ENCODE results near the gene S100A12. TPM values are rescaled to one million over a fixed set of nuclear protein-coding genes. Genes with fewer than 3 reads are reported as not detected.

The S100A12 gene
- total RNA-seq, 1 experiment from 2014 or later: not detected

DNA sequence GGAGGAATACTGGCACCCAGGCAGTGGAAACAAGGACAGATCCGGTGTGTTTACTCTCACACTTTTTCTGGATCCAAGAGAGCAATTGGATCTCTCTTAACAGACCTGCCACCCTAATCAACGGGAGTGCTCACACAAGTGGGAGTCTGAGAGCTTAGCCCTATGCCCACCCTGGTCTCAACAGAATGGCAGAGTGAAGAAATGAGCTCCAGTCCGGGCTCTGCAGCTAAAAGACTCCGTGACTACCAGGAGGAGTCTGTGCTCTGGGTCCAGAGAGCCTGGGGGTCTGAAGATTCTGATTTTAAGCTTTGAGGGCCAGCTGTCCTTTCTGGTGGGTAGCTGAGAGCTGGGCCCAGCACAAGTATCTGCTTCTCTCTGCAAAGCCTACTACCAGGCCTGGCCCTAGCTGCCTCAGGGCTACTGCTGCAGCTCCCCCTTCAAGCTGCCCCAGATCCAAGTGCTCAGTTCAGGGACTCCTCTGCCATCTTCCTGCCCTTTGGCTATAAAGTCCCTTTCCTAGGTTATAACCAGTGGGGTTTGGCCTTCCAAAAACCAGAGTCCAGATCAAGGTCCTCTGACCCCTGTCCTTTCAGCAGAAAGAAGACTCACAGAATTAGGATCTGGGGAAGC is 13.8 kb downstream of the S100A12 start:
- WGBS (ENCODE audit: extremely low coverage, insufficient read length, low lambda C conversion rate): no CpG with 5 or more reads among the region's 4 CpGs
- H2AK5ac ChIP-seq (ENCODE audit: insufficient read length, low read length): no peak overlapping the region
- no peak overlapping the region for H2BK15ac ChIP-seq (ENCODE audit: low read depth, low read length)
- no peaks in the 10 kb centered on the region for H3K79me2 ChIP-seq (ENCODE audit: insufficient read depth, low read length)
- peak; percentile 14 for DNase-seq
- Mint-ChIP-seq H3K4me1 (no peaks in the 10 kb centered on the region), H3K27ac (no peak overlapping the region), H3K36me3 (ENCODE audit: insufficient read depth in 1 of 3, low read depth in 3 of 3) (no peaks in the 10 kb centered on the region), H3K27me3 (ENCODE audit: low read depth) (peaks cover 2% of the 10 kb centered on the region), H3K4me3 (no peak overlapping the region), H3K9me3 (peaks cover 0 to 6% of the 10 kb centered on the region in 2 experiments; a peak in 2 of 5 replicates)
- H3K4me2 ChIP-seq (ENCODE audit: insufficient read depth, insufficient read length, low read length): no peak overlapping the region
- H2AFZ ChIP-seq (ENCODE audit: low read length): no peak overlapping the region
- no peak overlapping the region for H3T11ph ChIP-seq (ENCODE audit: low read length)
- H3K27me3 ChIP-seq (ENCODE audit: insufficient read depth, low read length): no peaks in the 10 kb centered on the region
- no peak overlapping the region for H2BK12ac ChIP-seq (ENCODE audit: insufficient read length, low read depth, low read length)
- H2BK120ac ChIP-seq (ENCODE audit: low read depth, low read length, poor library complexity, severe bottlenecking): no peak overlapping the region
- no peaks in the 10 kb centered on the region for H3K79me1 ChIP-seq (ENCODE audit: insufficient read depth, low read depth, low read length, poor library complexity, severe bottlenecking)
- no peaks in the 10 kb centered on the region for H3K4me1 ChIP-seq (ENCODE audit: insufficient read depth, low read length)
- no peak overlapping the region for H4K5ac ChIP-seq (ENCODE audit: insufficient read length, low read depth, low read length)
- no peak overlapping the region for H3K14ac ChIP-seq (ENCODE audit: insufficient read depth, low read length)
- H3K56ac ChIP-seq (ENCODE audit: insufficient read length, low read depth, low read length): no peak overlapping the region
- no peaks in the 10 kb centered on the region for H3K23me2 ChIP-seq (ENCODE audit: insufficient read length, low read depth, low read length, poor library complexity, severe bottlenecking)
- no peak overlapping the region for H2BK5ac ChIP-seq (ENCODE audit: insufficient read length, low read length)
- TF ChIP-seq, protein P1, sequence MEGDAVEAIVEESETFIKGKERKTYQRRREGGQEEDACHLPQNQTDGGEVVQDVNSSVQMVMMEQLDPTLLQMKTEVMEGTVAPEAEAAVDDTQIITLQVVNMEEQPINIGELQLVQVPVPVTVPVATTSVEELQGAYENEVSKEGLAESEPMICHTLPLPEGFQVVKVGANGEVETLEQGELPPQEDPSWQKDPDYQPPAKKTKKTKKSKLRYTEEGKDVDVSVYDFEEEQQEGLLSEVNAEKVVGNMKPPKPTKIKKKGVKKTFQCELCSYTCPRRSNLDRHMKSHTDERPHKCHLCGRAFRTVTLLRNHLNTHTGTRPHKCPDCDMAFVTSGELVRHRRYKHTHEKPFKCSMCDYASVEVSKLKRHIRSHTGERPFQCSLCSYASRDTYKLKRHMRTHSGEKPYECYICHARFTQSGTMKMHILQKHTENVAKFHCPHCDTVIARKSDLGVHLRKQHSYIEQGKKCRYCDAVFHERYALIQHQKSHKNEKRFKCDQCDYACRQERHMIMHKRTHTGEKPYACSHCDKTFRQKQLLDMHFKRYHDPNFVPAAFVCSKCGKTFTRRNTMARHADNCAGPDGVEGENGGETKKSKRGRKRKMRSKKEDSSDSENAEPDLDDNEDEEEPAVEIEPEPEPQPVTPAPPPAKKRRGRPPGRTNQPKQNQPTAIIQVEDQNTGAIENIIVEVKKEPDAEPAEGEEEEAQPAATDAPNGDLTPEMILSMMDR (conservative IDR thresholded peaks at IDR 0.05): no peak
- H2BK20ac ChIP-seq (ENCODE audit: low read depth, low read length, poor library complexity, severe bottlenecking): no peak overlapping the region
- no peak overlapping the region for H3K23ac ChIP-seq (ENCODE audit: insufficient read length, low read depth, low read length)
- H3K18ac ChIP-seq (ENCODE audit: insufficient read length, low read depth, low read length): no peak overlapping the region
- no peaks in the 10 kb centered on the region for H3K9me3 ChIP-seq (ENCODE audit: control insufficient read depth, low read depth, low read length)
- no peak overlapping the region for H3K27ac ChIP-seq (ENCODE audit: insufficient read length, low read depth, low read length)
- H4K20me1 ChIP-seq (ENCODE audit: control insufficient read depth, insufficient read depth, insufficient read length): no peaks in the 10 kb centered on the region
- no peak overlapping the region for H3K9ac ChIP-seq (ENCODE audit: extremely low read depth, insufficient read length, low read length)
- H4K91ac ChIP-seq (ENCODE audit: insufficient read length, low read depth, low read length): no peak overlapping the region
- H4K8ac ChIP-seq (replicated peaks; ENCODE audit: insufficient read length, low read depth, low read length): no peak overlapping the region
- H3K4ac ChIP-seq (ENCODE audit: low read depth, low read length): no peak overlapping the region

Data from H9 (cell line).